Trophoblast cell (in vitro differentiated cells and primary cell): Measurements from ENCODE around the gene PCNX3.

Experiments
- DNase-seq, 2 donors: peaks; one replicate each; pipeline ENCODE4 v3.0.0-alpha.2; 2016
- H2AFZ ChIP-seq: 2 replicates; pipeline ENCODE4 v1.6.1; 2013; ENCODE audit warnings: low read length, moderate library complexity, mild to moderate bottlenecking; ENCODE audit not compliant: insufficient read depth, poor library complexity
- H2AK5ac ChIP-seq: 2 replicates; pipeline ENCODE4 v1.6.1; 2013; ENCODE audit warnings: mild to moderate bottlenecking, low read length
- H2BK120ac ChIP-seq: 2 replicates; pipeline ENCODE4 v1.6.1; 2013; ENCODE audit warnings: low read length, mild to moderate bottlenecking, moderate library complexity; ENCODE audit not compliant: insufficient read depth, poor library complexity
- H2BK12ac ChIP-seq: 2 replicates; pipeline ENCODE4 v1.6.1; 2013; ENCODE audit warnings: mild to moderate bottlenecking, low read length, moderate library complexity
- H2BK5ac ChIP-seq: 2 replicates; pipeline ENCODE4 v1.6.1; 2013; ENCODE audit warnings: low read length, low read depth, moderate library complexity, mild to moderate bottlenecking; ENCODE audit not compliant: poor library complexity
- H3K14ac ChIP-seq: 2 replicates; pipeline ENCODE4 v1.6.1; 2013; ENCODE audit warnings: mild to moderate bottlenecking, low read length
- H3K18ac ChIP-seq: 2 replicates; pipeline ENCODE4 v1.6.1; 2013; ENCODE audit warnings: mild to moderate bottlenecking, low read length
- H3K23ac ChIP-seq: 2 replicates; pipeline ENCODE4 v1.6.1; 2013; ENCODE audit warnings: low read length
- H3K27ac ChIP-seq: 2 replicates; pipeline ENCODE4 v1.5.1; 2013; ENCODE audit warnings: low read depth, mild to moderate bottlenecking, inconsistent platforms, low read length, moderate library complexity
- H3K27me3 ChIP-seq: 2 replicates; pipeline ENCODE4 v1.6.1; 2013; ENCODE audit warnings: inconsistent platforms, mild to moderate bottlenecking, low read length, moderate library complexity; ENCODE audit not compliant: insufficient read depth
- H3K36me3 ChIP-seq, 2 experiments: 1 replicate in 1 of 2; 2 replicates in 1 of 2; pipeline ENCODE4 v1.6.1; 2013; ENCODE audit warnings: low read length in 2 of 2, mild to moderate bottlenecking in 2 of 2, moderate library complexity in 1 of 2; ENCODE audit not compliant: insufficient read depth in 2 of 2, control insufficient read depth in 1 of 2
- H3K4ac ChIP-seq: 2 replicates; pipeline ENCODE4 v1.6.1; 2013; ENCODE audit warnings: low read depth, mild to moderate bottlenecking, low read length, moderate library complexity
- H3K4me1 ChIP-seq, 2 experiments: 1 replicate in 1 of 2; 2 replicates in 1 of 2; pipeline ENCODE4 v1.6.1; 2013; ENCODE audit warnings: low read length in 2 of 2, mild to moderate bottlenecking in 2 of 2, moderate library complexity in 1 of 2; ENCODE audit not compliant: insufficient read depth in 2 of 2, control insufficient read depth in 1 of 2
- H3K4me2 ChIP-seq: 2 replicates; pipeline ENCODE4 v1.6.1; 2013; ENCODE audit warnings: inconsistent platforms, mild to moderate bottlenecking, low read length, moderate library complexity
- H3K4me3 ChIP-seq: 2 replicates; pipeline ENCODE4 v1.5.1; 2013; ENCODE audit warnings: mild to moderate bottlenecking, low read depth, low read length, inconsistent platforms
- H3K79me1 ChIP-seq: one replicate; pipeline ENCODE4 v1.6.1; 2013; ENCODE audit warnings: low read length
- H3K79me2 ChIP-seq: 2 replicates; pipeline ENCODE4 v1.6.1; 2013; ENCODE audit warnings: low read length, mild to moderate bottlenecking; ENCODE audit not compliant: control insufficient read depth, insufficient read depth, poor library complexity
- H3K9ac ChIP-seq: 2 replicates; pipeline ENCODE4 v1.6.1; 2013; ENCODE audit warnings: mild to moderate bottlenecking, low read length
- H3K9me3 ChIP-seq: 2 replicates; pipeline ENCODE4 v1.6.1; 2013; ENCODE audit warnings: low read depth, mild to moderate bottlenecking, control low read depth, inconsistent platforms, low read length; ENCODE audit not compliant: insufficient read depth
- H4K12ac ChIP-seq: 2 replicates; pipeline ENCODE4 v1.6.1; 2013; ENCODE audit warnings: low read depth, mild to moderate bottlenecking, low read length, moderate library complexity
- H4K8ac ChIP-seq: 2 replicates; pipeline ENCODE4 v1.6.1; 2013; ENCODE audit warnings: low read depth, mild to moderate bottlenecking, low read length, moderate library complexity
- H4K91ac ChIP-seq: one replicate; pipeline ENCODE4 v1.6.1; 2013; ENCODE audit warnings: low read depth, mild to moderate bottlenecking, low read length, moderate library complexity
- WGBS: extraction: QIAGEN DNeasy Blood & Tissue Kit; methylation state at CpG from one replicate; pipeline ENCODE4 v1.1.7; 2013; ENCODE audit warnings: missing lambda C conversion rate; ENCODE audit not compliant: insufficient read length, insufficient coverage; ENCODE audit errors: extremely low coverage; 5-methylcytosine and 5-hydroxymethylcytosine counted together

PCNX3 gene

GRCh38 chr11:65599216-65599954 lies 16.2 kb upstream of the PCNX3 start:
- no peak overlapping the region for H3K27ac ChIP-seq
- no peaks in the 10 kb centered on the region for H3K27me3 ChIP-seq
- H3K9me3 ChIP-seq = peaks cover 5% of the 10 kb centered on the region
- H3K9ac ChIP-seq = no peak overlapping the region
- H3K79me2 ChIP-seq = no peaks in the 10 kb centered on the region
- WGBS = no CpG with 5 or more reads among the region's 49 CpGs
- no peak overlapping the region for H2AFZ ChIP-seq
- no peak overlapping the region for H2BK12ac ChIP-seq
- no peak overlapping the region for H4K12ac ChIP-seq
- no peak overlapping the region for H3K18ac ChIP-seq
- H3K4me1 ChIP-seq = no peaks in the 10 kb centered on the region
- H3K36me3 ChIP-seq = peaks cover 37% of the 10 kb centered on the region in 2 experiments
- H3K4me3 ChIP-seq = no peak overlapping the region
- H2AK5ac ChIP-seq = no peak overlapping the region
- no peak overlapping the region for H2BK5ac ChIP-seq
- H3K4me2 ChIP-seq = no peak overlapping the region
- no peak overlapping the region for H3K23ac ChIP-seq
- H3K4ac ChIP-seq = no peak overlapping the region
- H4K91ac ChIP-seq = no peak overlapping the region
- no peak overlapping the region for H2BK120ac ChIP-seq
- H3K14ac ChIP-seq = no peak overlapping the region
- no peak overlapping the region for H4K8ac ChIP-seq
- DNase-seq = no peak
- H3K79me1 ChIP-seq = no peaks in the 10 kb centered on the region

DNA sequence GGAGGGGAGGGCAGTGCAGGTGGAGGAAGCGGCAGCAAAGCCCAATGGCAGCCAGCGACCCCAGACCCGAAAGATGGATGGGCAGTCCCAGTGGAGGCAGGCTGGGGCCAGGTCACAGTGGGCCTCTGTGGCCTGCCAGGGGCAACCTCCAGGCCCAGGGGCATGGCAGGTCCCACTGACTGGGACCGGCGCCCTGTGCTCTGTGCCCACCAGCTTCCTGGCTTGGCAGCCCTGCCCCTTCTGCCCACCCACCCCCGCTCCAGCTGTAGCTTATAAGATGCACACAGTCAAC lies 15.7 kb upstream of the PCNX3 start:
- H2BK12ac ChIP-seq = no peak overlapping the region
- no peak for DNase-seq

GRCh38 chr11:65604258-65604657 lies 11.3 kb upstream of the PCNX3 start:
- no peak for DNase-seq
- H3K4me1 ChIP-seq = peaks cover 9 to 11% of the 10 kb centered on the region in 2 experiments
- no peak overlapping the region for H4K8ac ChIP-seq
- no peak overlapping the region for H2BK12ac ChIP-seq
- H4K91ac ChIP-seq = no peak overlapping the region
- no peak overlapping the region for H2AK5ac ChIP-seq
- no peaks in the 10 kb centered on the region for H3K79me1 ChIP-seq
- peaks cover 9% of the 10 kb centered on the region for H3K9me3 ChIP-seq
- no peak overlapping the region for H2BK120ac ChIP-seq
- WGBS = no CpG with 5 or more reads among the region's 1 CpG
- no peak overlapping the region for H2BK5ac ChIP-seq
- H3K9ac ChIP-seq = no peak overlapping the region
- no peaks in the 10 kb centered on the region for H3K27me3 ChIP-seq
- H3K36me3 ChIP-seq = peaks cover 48 to 52% of the 10 kb centered on the region in 2 experiments
- H2AFZ ChIP-seq = no peak overlapping the region
- H3K4ac ChIP-seq = no peak overlapping the region
- H3K4me3 ChIP-seq = no peak overlapping the region
- no peak overlapping the region for H3K14ac ChIP-seq
- no peaks in the 10 kb centered on the region for H3K79me2 ChIP-seq
- H3K23ac ChIP-seq = no peak overlapping the region
- no peak overlapping the region for H3K18ac ChIP-seq
- no peak overlapping the region for H3K27ac ChIP-seq
- H4K12ac ChIP-seq = no peak overlapping the region
- no peak overlapping the region for H3K4me2 ChIP-seq

More for the DNA sequence above, 15.7 kb upstream of the PCNX3 start:
- H3K14ac ChIP-seq = no peak overlapping the region
- no peak overlapping the region for H4K91ac ChIP-seq
- H3K79me1 ChIP-seq = no peaks in the 10 kb centered on the region
- H2BK5ac ChIP-seq = no peak overlapping the region
- H3K27ac ChIP-seq = no peak overlapping the region
- no peak overlapping the region for H3K9ac ChIP-seq
- H3K36me3 ChIP-seq = peaks cover 41 to 42% of the 10 kb centered on the region in 2 experiments
- no peak overlapping the region for H2AK5ac ChIP-seq
- H4K8ac ChIP-seq = no peak overlapping the region
- H3K4me2 ChIP-seq = no peak overlapping the region
- H3K4ac ChIP-seq = no peak overlapping the region
- H3K79me2 ChIP-seq = no peaks in the 10 kb centered on the region
- H3K9me3 ChIP-seq = peaks cover 5% of the 10 kb centered on the region
- H3K4me3 ChIP-seq = no peak overlapping the region
- H2AFZ ChIP-seq = no peak overlapping the region
- no peaks in the 10 kb centered on the region for H3K4me1 ChIP-seq
- no CpG with 5 or more reads among the region's 6 CpGs for WGBS
- H3K27me3 ChIP-seq = no peaks in the 10 kb centered on the region
- no peak overlapping the region for H3K18ac ChIP-seq
- H4K12ac ChIP-seq = no peak overlapping the region
- H2BK120ac ChIP-seq = no peak overlapping the region
- no peak overlapping the region for H3K23ac ChIP-seq

- Histone ChIP-seq H3K4me3 (peak overlapping the region; percentile 34), H3K4me1 (peaks cover 17 to 21% of the 10 kb centered on the region in 2 experiments), H3K18ac (no peak overlapping the region), H3K14ac (no peak overlapping the region), H3K23ac (no peak overlapping the region), H3K79me1 (peaks cover 2% of the 10 kb centered on the region), H3K79me2 (peaks cover under 1% of the 10 kb centered on the region), H3K36me3 (peaks cover 59 to 62% of the 10 kb centered on the region in 2 experiments), H4K8ac (no peak overlapping the region), H4K12ac (no peak overlapping the region), H3K4ac (no peak overlapping the region), H4K91ac (no peak overlapping the region), H2AK5ac (no peak overlapping the region), H2BK5ac (no peak overlapping the region), H2AFZ (no peak overlapping the region), H2BK120ac (no peak overlapping the region), H3K9ac (no peak overlapping the region), H3K27ac (peak overlapping the region; percentile 19), H3K27me3 (no peaks in the 10 kb centered on the region), H3K9me3 (peaks cover 9% of the 10 kb centered on the region), H3K4me2 (peak overlapping the region; percentile 63), H2BK12ac (no peak overlapping the region)
- WGBS = no CpG with 5 or more reads among the region's 67 CpGs
- peak; percentile 95 for DNase-seq
These were observed 8.5 kb upstream of the PCNX3 start for GRCh38 chr11:65606876-65607613.
